Measurements from ENCODE around the gene FSHR.

- TF ChIP-seq, protein P1, sequence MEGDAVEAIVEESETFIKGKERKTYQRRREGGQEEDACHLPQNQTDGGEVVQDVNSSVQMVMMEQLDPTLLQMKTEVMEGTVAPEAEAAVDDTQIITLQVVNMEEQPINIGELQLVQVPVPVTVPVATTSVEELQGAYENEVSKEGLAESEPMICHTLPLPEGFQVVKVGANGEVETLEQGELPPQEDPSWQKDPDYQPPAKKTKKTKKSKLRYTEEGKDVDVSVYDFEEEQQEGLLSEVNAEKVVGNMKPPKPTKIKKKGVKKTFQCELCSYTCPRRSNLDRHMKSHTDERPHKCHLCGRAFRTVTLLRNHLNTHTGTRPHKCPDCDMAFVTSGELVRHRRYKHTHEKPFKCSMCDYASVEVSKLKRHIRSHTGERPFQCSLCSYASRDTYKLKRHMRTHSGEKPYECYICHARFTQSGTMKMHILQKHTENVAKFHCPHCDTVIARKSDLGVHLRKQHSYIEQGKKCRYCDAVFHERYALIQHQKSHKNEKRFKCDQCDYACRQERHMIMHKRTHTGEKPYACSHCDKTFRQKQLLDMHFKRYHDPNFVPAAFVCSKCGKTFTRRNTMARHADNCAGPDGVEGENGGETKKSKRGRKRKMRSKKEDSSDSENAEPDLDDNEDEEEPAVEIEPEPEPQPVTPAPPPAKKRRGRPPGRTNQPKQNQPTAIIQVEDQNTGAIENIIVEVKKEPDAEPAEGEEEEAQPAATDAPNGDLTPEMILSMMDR (IDR thresholded peaks at IDR 0.05): no peak
- TF ChIP-seq POLR2A (IDR thresholded peaks at IDR 0.05): no peak
These were observed 7.8 kb upstream of the FSHR start for GRCh38 chr2:49162151-49162550.
